ENCODE data around the gene OR10H4. TPM values are rescaled to one million over a fixed set of nuclear protein-coding genes. Genes with fewer than 3 reads are reported as not detected.

OR10H4 gene
- total RNA-seq, 1 donor from 2014 or later: not detected

- no peaks in the 10 kb centered on the region for H4K20me1 ChIP-seq (ENCODE audit: low read depth)
- H3K9ac ChIP-seq: no peak within 1 kb of the TSS
- Mint-ChIP-seq H3K9me3 (peaks cover 19% of the 10 kb centered on the region), H3K4me1 (no peaks in the 10 kb centered on the region), H3K36me3 (no peaks in the 10 kb centered on the region), H3K4me3 (no peak within 1 kb of the TSS), H3K27ac (no peak within 1 kb of the TSS), H3K27me3 (ENCODE audit: insufficient read depth, low read depth) (peaks cover 5% of the 10 kb centered on the region)
- H3K4me2 ChIP-seq: no peak within 1 kb of the TSS
- H3K9me3 ChIP-seq (ENCODE audit: low read depth): no peaks in the 10 kb centered on the region
- H2AFZ ChIP-seq (replicated peaks): no peak within 1 kb of the TSS
- H3F3A ChIP-seq (ENCODE audit: low read depth): no peaks in the 10 kb centered on the region
- TF ChIP-seq EZH2phosphoT487 (IDR thresholded peaks at IDR 0.05) (no peak), EZH2 (IDR thresholded peaks at IDR 0.05) (no peak), CTCF (IDR thresholded peaks at IDR 0.05) (no peak)
- no peaks in the 10 kb centered on the region for H3K36me3 ChIP-seq
- no peak for DNase-seq (ENCODE audit: low spot score)
- no peak within 1 kb of the TSS for H3K27ac ChIP-seq
- no peaks in the 10 kb centered on the region for H3K4me1 ChIP-seq
- no peaks in the 10 kb centered on the region for H3K79me2 ChIP-seq (ENCODE audit: low read depth)
- H3K27me3 ChIP-seq: no peaks in the 10 kb centered on the region
- H3K4me3 ChIP-seq: no peak within 1 kb of the TSS
These were observed 14.3 kb upstream of the OR10H4 start, which contains the start of gene CYP4F11 for GRCh38 chr19:15934332-15935078. Gene CYP4F11, minus strand, starts transcription at chr19:15934529. Its CDS starts 121 bp downstream, at chr19:15934408.

- H3K27me3 Mint-ChIP-seq (ENCODE audit: insufficient read depth, low read depth): peaks cover 4% of the 10 kb centered on the region
- no peaks in the 10 kb centered on the region for H3K27me3 ChIP-seq
- DNase-seq (ENCODE audit: low spot score): no peak
- no peak overlapping the region for H3K4me2 ChIP-seq
- H2AFZ ChIP-seq (replicated peaks): no peak overlapping the region
- H3K27ac ChIP-seq: no peak overlapping the region
- H3K4me3 ChIP-seq: no peak overlapping the region
- H3K79me2 ChIP-seq (ENCODE audit: low read depth): no peaks in the 10 kb centered on the region
- no peak overlapping the region for H3K27ac Mint-ChIP-seq
- H3F3A ChIP-seq (ENCODE audit: low read depth): no peaks in the 10 kb centered on the region
- no peak overlapping the region for H3K4me3 Mint-ChIP-seq
- no peaks in the 10 kb centered on the region for H3K9me3 ChIP-seq (ENCODE audit: low read depth)
- no peaks in the 10 kb centered on the region for H3K36me3 Mint-ChIP-seq
- H3K36me3 ChIP-seq: no peaks in the 10 kb centered on the region
- no peaks in the 10 kb centered on the region for H4K20me1 ChIP-seq (ENCODE audit: low read depth)
- TF ChIP-seq CTCF (IDR thresholded peaks at IDR 0.05): no peak
- no peak for TF ChIP-seq EZH2phosphoT487 (IDR thresholded peaks at IDR 0.05)
- no peak for TF ChIP-seq EZH2 (IDR thresholded peaks at IDR 0.05)
- no peak overlapping the region for H3K9ac ChIP-seq
- H3K9me3 Mint-ChIP-seq: peaks cover 16% of the 10 kb centered on the region
- H3K4me1 ChIP-seq: no peaks in the 10 kb centered on the region
- no peaks in the 10 kb centered on the region for H3K4me1 Mint-ChIP-seq
These were observed 13.6 kb upstream of the OR10H4 start for GRCh38 chr19:15935167-15935702.

- H3K9ac ChIP-seq: no peak overlapping the region
- H3K27me3 ChIP-seq: no peaks in the 10 kb centered on the region
- H3K36me3 ChIP-seq: no peaks in the 10 kb centered on the region
- Mint-ChIP-seq H3K9me3 (peaks cover 12% of the 10 kb centered on the region), H3K36me3 (no peaks in the 10 kb centered on the region), H3K4me3 (no peak overlapping the region), H3K4me1 (no peaks in the 10 kb centered on the region), H3K27ac (no peak overlapping the region), H3K27me3 (ENCODE audit: insufficient read depth, low read depth) (peaks cover 2% of the 10 kb centered on the region)
- TF ChIP-seq EZH2 (IDR thresholded peaks at IDR 0.05): no peak
- TF ChIP-seq EZH2phosphoT487 (IDR thresholded peaks at IDR 0.05): no peak
- TF ChIP-seq CTCF (IDR thresholded peaks at IDR 0.05): no peak
- H3K4me2 ChIP-seq: no peak overlapping the region
- no peaks in the 10 kb centered on the region for H3K79me2 ChIP-seq (ENCODE audit: low read depth)
- no peak overlapping the region for H3K27ac ChIP-seq
- H4K20me1 ChIP-seq (ENCODE audit: low read depth): no peaks in the 10 kb centered on the region
- peaks cover 2% of the 10 kb centered on the region for H3K9me3 ChIP-seq (ENCODE audit: low read depth)
- H2AFZ ChIP-seq (replicated peaks): no peak overlapping the region
- no peak overlapping the region for H3K4me3 ChIP-seq
- DNase-seq (ENCODE audit: low spot score): no peak
- H3F3A ChIP-seq (ENCODE audit: low read depth): no peaks in the 10 kb centered on the region
- no peaks in the 10 kb centered on the region for H3K4me1 ChIP-seq
These were observed 12.6 kb upstream of the OR10H4 start for GRCh38 chr19:15936173-15936572.

Data from neural progenitor cell (in vitro differentiated cells).